HEK293 (cell line): ENCODE measurements around the gene KIF5A.
"Not testable (repeated sequence)": the region's sequence is repeated elsewhere in the genome, so short reads cannot be mapped to it uniquely, and the experiment has no call there.

Experiments
- CTCF ChIA-PET: fragments of 350-600 bp; formaldehyde crosslinking; extraction: SDS; loops from one replicate; lab custom pipeline; 2021; ENCODE audit warnings: antibody characterized with exemption; lab: Yijun Ruan, JAX
- POLR2A ChIA-PET: fragments of 300-600 bp; formaldehyde crosslinking; extraction: SDS; loops from one replicate; lab custom pipeline; 2020; ENCODE audit warnings: antibody characterized with exemption, inconsistent platforms; lab: Yijun Ruan, JAX
- H3K27ac ChIP-seq: fragments of 200-500 bp; sonication (Bioruptor generic); 2 replicates; pipeline ENCODE4 v1.5.1; 2014; ENCODE audit warnings: low read depth, low read length, control low read depth, inconsistent platforms; ENCODE audit errors: extremely low read depth
- H3K36me3 ChIP-seq, 2 experiments: fragments of 200-500 bp in 1 of 2; sonication (Bioruptor generic) in 1 of 2; 1 replicate in 1 of 2; 2 replicates in 1 of 2; pipeline ENCODE4 v1.5.1; 2014 to 2017; ENCODE audit warnings: inconsistent platforms in 2 of 2, low read length in 2 of 2; ENCODE audit not compliant: control insufficient read depth in 2 of 2, insufficient read depth in 1 of 2
- H3K4me1 ChIP-seq: fragments of 200-500 bp; sonication (Bioruptor generic); 2 replicates; pipeline ENCODE4 v1.5.1; 2014; ENCODE audit warnings: mild to moderate bottlenecking, low read length, inconsistent platforms; ENCODE audit not compliant: control insufficient read depth, insufficient read depth
- H3K4me3 ChIP-seq: 2 replicates; pipeline ENCODE4 v1.5.1; 2011; ENCODE audit warnings: low read depth, mild to moderate bottlenecking, control low read depth, low read length, moderate library complexity
- H3K9me3 ChIP-seq: fragments of 200-500 bp; sonication (Bioruptor generic); 2 replicates; pipeline ENCODE4 v1.5.1; 2014; ENCODE audit warnings: low read depth, low read length, inconsistent platforms; ENCODE audit not compliant: control insufficient read depth, insufficient read depth
- OSR2 ChIP-seq: fragments of 450-650 bp; formaldehyde crosslinking; IDR thresholded peaks from 2 replicates; pipeline ENCODE4 v1.5.1; 2016; ENCODE audit warnings: missing biosample characterization, missing genetic modification characterization
- SCRT2 ChIP-seq: fragments of 450-650 bp; formaldehyde crosslinking; IDR thresholded peaks from 2 replicates; pipeline ENCODE4 v1.5.1; 2016; ENCODE audit warnings: missing biosample characterization, missing genetic modification characterization
- ZBTB20 ChIP-seq: fragments of 450-650 bp; formaldehyde crosslinking; IDR thresholded peaks from 2 replicates; pipeline ENCODE4 v1.5.1; 2016; ENCODE audit warnings: missing biosample characterization, missing genetic modification characterization
- ZNF112 ChIP-seq: fragments of 450-650 bp; formaldehyde crosslinking; IDR thresholded peaks from 2 replicates; pipeline ENCODE4 v1.5.0; 2017; ENCODE audit warnings: missing biosample characterization, missing genetic modification characterization
- ZNF24 ChIP-seq: fragments of 450-650 bp; formaldehyde crosslinking; IDR thresholded peaks from 2 replicates; pipeline ENCODE4 v1.5.1; 2016; ENCODE audit warnings: missing biosample characterization, missing genetic modification characterization
- ZNF274 ChIP-seq, 2 experiments: fragments of 200-500 bp in 1 of 2; fragments of 450-650 bp in 1 of 2; sonication (Bioruptor generic) in 1 of 2; formaldehyde crosslinking in 1 of 2; IDR thresholded peaks; 2 replicates each; pipeline versions ENCODE4 v1.5.1 to v1.6.1; 2014 to 2016; ENCODE audit warnings: borderline replicate concordance in 1 of 2, inconsistent platforms in 1 of 2, low read length in 1 of 2, missing biosample characterization in 1 of 2, missing genetic modification characterization in 1 of 2
- ZNF394 ChIP-seq: fragments of 450-650 bp; formaldehyde crosslinking; IDR thresholded peaks from 2 replicates; pipeline ENCODE4 v1.5.1; 2016; ENCODE audit warnings: missing biosample characterization, missing genetic modification characterization, mild to moderate bottlenecking, moderate library complexity, borderline replicate concordance
- ZNF423 ChIP-seq: fragments of 450-650 bp; formaldehyde crosslinking; IDR thresholded peaks from 2 replicates; pipeline ENCODE4 v1.5.1; 2016; ENCODE audit warnings: missing biosample characterization, missing genetic modification characterization
- ZSCAN23 ChIP-seq: fragments of 450-650 bp; formaldehyde crosslinking; IDR thresholded peaks from 2 replicates; pipeline ENCODE4 v1.5.1; 2016; ENCODE audit warnings: missing biosample characterization, missing genetic modification characterization
- TF ChIP-seq, protein P1 (sequence below): fragments of 450-650 bp; formaldehyde crosslinking; IDR thresholded peaks from 2 replicates; pipeline ENCODE4 v1.5.1; 2017; ENCODE audit warnings: missing biosample characterization, missing genetic modification characterization

KIF5A gene

DNA sequence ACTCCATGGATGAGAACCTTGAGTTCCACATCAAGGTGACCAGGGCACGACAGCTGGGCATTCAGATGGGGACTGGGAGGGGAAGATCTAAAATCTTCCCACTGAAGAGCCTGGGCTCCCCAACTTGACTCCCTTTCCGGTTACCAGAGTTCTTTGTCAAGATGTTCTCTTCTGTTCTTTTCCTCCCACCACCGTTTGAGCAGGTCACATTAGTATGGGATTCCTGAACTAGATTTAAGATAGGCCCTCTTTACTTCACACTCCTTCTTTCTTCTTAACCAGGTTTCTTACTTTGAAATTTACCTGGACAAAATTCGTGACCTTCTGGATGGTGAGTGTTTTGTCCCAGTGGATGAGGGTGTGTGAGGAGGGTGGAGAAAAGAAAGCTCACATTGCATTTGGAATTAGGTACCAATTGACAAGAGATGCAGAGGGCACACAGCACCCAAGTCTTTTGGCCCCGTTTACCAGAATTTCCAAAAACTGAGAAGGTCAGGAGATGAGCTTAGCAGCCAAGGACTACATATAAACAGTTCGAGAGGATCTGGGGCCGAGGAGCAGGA lies 14.4 kb downstream of the KIF5A start:
- H3K27ac ChIP-seq, result no peak overlapping the region
- CTCF ChIA-PET, result interaction anchor here (0.6 to 1.8 kb wide), 3 partner anchors 12 to 58 kb away, joined by 3 to 5 read pairs (median 4); no protein-coding TSS in a partner anchor
- POLR2A ChIA-PET, result no interaction called here
- peaks cover 0 to 22% of the 10 kb centered on the region in 2 experiments; a peak in 2 of 3 replicates for H3K36me3 ChIP-seq
- no peaks in the 10 kb centered on the region for H3K9me3 ChIP-seq
- no peak for TF ChIP-seq ZNF274 (IDR thresholded peaks at IDR 0.05; ENCODE audit: low read length)
- no peak for TF ChIP-seq ZNF274 (tag by site-specific recombination; IDR thresholded peaks at IDR 0.05; ENCODE audit: borderline replicate concordance)
- TF ChIP-seq, protein P1, sequence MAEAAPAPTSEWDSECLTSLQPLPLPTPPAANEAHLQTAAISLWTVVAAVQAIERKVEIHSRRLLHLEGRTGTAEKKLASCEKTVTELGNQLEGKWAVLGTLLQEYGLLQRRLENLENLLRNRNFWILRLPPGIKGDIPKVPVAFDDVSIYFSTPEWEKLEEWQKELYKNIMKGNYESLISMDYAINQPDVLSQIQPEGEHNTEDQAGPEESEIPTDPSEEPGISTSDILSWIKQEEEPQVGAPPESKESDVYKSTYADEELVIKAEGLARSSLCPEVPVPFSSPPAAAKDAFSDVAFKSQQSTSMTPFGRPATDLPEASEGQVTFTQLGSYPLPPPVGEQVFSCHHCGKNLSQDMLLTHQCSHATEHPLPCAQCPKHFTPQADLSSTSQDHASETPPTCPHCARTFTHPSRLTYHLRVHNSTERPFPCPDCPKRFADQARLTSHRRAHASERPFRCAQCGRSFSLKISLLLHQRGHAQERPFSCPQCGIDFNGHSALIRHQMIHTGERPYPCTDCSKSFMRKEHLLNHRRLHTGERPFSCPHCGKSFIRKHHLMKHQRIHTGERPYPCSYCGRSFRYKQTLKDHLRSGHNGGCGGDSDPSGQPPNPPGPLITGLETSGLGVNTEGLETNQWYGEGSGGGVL (tag by site-specific recombination), result no peak
- no peak for TF ChIP-seq OSR2 (tag by site-specific recombination)
- no peak for TF ChIP-seq ZBTB20
- no peak for TF ChIP-seq ZNF24 (tag by site-specific recombination)
- TF ChIP-seq ZNF112 (tag by site-specific recombination), result no peak
- H3K4me1 ChIP-seq, result no peaks in the 10 kb centered on the region
- H3K4me3 ChIP-seq, result no peak overlapping the region

DNA sequence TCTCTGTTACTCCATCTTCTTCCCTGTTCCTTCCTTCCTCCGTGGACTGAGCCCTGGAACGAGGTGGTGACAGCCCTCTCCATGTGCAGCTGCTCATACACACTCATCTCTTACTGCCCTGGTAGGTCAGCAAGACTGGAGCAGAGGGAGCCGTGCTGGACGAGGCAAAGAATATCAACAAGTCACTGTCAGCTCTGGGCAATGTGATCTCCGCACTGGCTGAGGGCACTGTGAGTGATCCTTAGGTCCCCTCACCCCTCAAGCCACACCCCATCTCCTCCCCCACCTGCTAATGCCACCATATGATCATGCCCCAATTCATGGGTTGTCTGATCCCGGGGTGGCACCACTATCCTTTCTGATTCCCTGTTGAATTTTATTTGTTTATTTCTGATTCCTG lies 19.0 kb downstream of the KIF5A start:
- Histone ChIP-seq H3K4me1 (no peaks in the 10 kb centered on the region), H3K4me3 (no peak overlapping the region), H3K36me3 (peaks cover 10 to 44% of the 10 kb centered on the region in 2 experiments), H3K27ac (no peak overlapping the region), H3K9me3 (no peaks in the 10 kb centered on the region)
- ChIA-PET CTCF (interaction anchor here (0.9 to 1.4 kb wide), 2 partner anchors 14 to 16 kb away, joined by 3 to 6 read pairs; no protein-coding TSS in a partner anchor), POLR2A (no interaction called here)
- TF ChIP-seq ZNF394 (tag by site-specific recombination) (no peak), SCRT2 (0 out of 2 replicates have a peak, but pooled peaks have one; percentile 20)

DNA sequence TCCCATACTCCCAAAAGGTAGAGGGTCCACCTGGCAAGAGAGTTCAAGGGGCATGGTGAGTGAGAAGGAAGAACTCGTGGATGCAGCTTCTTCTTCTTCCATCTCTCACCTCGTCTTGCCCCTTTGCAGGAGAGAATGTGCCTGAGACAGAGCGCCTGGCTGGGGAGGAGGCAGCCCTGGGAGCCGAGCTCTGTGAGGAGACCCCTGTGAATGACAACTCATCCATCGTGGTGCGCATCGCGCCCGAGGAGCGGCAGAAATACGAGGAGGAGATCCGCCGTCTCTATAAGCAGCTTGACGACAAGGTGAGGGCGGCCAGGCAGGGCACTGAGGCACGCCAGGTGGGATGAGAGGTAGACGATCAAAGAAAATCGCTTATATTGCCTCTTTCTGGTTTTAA lies 20.0 kb downstream of the KIF5A start:
- POLR2A ChIA-PET, result interaction anchor here (0.6 kb wide), 1 partner anchor 33 kb away, joined by 3 read pairs; no protein-coding TSS in a partner anchor
- H3K27ac ChIP-seq, result no peak overlapping the region

DNA sequence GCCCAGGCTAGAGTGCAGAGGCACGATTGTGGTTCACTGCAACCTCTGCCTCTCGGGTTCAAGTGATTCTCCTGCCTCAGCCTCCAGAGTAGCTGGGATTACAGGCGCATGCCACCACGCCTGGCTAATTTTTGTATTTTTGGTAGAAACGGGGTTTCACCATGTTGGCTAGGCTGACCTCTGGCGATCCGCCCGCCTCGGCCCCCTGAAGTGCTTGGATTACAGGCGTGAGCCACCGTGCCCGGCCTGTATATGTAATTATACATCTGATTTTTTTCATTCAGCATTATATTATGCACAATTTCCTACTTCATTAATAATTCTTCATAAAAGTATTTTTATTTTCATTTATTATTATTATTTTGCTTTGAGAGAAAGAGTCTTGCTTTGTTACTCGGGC lies 20.6 kb downstream of the KIF5A start:
- ChIA-PET POLR2A (interaction anchor here (0.6 kb wide), 1 partner anchor 33 kb away, joined by 3 read pairs; no protein-coding TSS in a partner anchor), CTCF (interaction anchor here (2.1 kb wide), 1 partner anchor 12 kb away, joined by 23 read pairs; no protein-coding TSS in a partner anchor)
- not testable (repeated sequence) for H3K27ac ChIP-seq, H3K9me3 ChIP-seq, H3K4me3 ChIP-seq, H3K4me1 ChIP-seq
- H3K36me3 ChIP-seq, result peaks cover 10 to 42% of the 10 kb centered on the region in 2 experiments

More for the DNA sequence above, 20.0 kb downstream of the KIF5A start:
- CTCF ChIA-PET, result interaction anchor here (1.4 kb wide), 1 partner anchor 13 kb away, joined by 6 read pairs; no protein-coding TSS in a partner anchor
- Histone ChIP-seq H3K4me3 (no peak overlapping the region), H3K9me3 (no peaks in the 10 kb centered on the region), H3K36me3 (peaks cover 10 to 36% of the 10 kb centered on the region in 2 experiments), H3K4me1 (no peaks in the 10 kb centered on the region)
- TF ChIP-seq ZSCAN23 (tag by site-specific recombination) (no peak), ZNF423 (no peak)
